Measurements from ENCODE around the gene MET.
"Not testable (repeated sequence)": the region's sequence is repeated elsewhere in the genome, so short reads cannot be mapped to it uniquely, and the experiment has no call there.

Gene MET

DNA sequence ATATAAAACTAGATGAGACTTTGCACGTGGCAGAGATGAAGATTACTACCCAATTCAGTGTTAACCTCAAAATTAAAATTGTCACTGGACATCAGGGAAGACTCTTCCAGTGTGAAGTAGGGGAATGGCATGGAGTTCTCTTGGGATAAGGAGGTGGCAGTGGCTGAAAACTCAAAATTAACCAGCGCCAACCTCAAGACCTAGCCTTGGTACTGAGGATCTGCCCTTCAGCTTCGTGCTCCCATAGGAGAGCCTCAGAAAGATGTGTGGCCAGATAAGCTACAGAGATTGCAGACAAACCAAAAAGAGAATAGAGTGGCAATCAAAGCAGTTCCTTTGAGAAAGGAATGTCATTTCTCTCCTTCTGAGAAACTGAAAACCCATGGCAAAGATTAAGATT lies 143.0 kb downstream of the MET start:
- no peak for DNase-seq

DNA sequence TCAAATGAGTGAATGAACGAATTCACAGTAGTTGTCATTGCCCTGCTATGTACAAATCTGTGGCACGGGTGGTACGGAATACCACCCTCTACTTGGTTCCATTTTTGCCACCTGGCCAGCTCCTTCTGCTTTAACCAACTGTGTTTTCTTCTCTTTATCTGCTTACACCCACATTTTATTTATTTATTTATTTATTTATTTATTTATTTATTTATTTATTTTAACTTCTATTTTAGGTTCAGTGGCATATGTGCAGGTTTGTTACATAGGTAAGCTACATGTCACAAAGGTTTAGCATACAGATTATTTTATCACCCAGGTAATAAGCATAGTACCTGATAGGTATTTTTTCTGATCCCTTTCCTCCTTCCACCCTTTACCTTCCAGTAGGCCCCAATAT lies 148.2 kb downstream of the MET start:
- no peak for DNase-seq

DNA sequence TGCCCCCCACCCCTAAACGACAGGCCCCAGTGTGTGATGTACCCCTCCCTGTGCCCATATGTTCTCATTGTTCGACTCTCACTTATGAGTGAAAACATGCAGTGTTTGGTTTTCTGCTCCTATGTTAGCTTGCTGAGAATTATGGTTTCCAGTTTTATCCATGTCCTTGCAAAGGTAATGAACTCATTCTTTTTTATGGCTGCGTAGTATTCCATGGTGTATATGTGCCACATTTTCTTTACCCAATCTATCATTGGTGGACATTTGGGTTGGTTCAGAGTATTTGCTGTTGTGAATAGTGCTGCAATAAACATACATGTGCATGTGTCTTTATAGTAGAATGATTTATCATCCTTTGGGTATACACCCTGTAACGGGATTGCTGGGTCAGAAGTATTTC lies 149.7 kb downstream of the MET start:
- not testable (repeated sequence) for DNase-seq

DNA sequence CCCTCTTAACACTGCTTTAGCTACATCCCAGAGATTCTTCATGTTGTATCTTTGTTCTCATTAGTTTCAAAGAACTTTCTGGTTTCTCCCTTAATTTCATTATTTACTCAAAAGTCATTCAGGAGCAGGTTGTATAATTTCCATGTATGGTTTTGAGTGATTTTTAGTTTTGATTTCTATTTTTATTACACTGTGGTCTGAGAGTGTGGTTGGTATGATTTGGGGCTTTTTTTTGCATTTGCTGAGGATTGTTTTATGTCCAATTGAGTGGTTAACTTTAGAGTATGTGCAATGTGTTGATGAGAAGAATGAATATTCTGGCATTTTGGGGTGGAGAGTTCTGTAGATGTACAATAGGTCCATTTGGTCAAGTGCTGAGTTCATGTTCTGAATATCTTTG lies 152.5 kb downstream of the MET start:
- DNase-seq = no peak

DNA sequence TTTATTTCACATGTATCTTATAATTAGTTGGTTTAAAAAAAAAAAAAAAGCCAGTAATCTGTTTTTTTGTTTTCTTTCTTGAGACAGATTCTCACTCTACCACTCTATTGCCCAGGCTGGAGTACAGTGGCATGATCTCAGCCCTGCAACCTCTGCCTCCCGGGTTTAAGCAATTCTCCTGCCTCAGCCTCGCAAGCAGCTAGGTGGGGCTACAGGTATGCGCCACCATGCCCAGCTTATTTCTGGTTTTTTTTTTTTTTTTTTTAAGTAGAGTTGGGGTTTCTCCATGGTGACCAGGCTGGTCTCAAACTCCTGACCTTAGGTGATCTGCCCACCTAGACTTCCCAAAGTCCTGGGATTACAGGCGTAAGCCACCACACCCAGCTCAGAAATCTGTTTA lies 156.3 kb downstream of the MET start:
- DNase-seq = no peak

DNA sequence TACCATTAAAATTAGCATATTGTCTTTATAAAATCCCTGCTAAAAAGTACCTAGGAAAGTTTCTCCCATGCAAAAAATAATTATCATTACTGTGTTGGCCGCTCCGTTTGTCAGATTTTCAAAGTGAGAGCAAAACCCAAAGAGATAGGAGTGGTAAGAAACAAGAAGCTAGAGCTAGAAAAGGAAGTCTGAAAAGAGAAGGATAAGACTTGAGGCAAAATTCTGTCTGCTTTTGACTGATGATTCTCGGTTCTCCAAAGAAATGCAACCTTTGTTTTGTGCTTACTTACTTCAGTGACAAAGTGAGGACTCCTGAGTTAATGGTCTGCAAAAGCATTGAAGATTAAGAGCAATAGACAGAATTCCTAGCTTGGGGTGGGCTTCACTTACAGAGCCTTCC lies 157.0 kb downstream of the MET start:
- no peak for DNase-seq

DNA sequence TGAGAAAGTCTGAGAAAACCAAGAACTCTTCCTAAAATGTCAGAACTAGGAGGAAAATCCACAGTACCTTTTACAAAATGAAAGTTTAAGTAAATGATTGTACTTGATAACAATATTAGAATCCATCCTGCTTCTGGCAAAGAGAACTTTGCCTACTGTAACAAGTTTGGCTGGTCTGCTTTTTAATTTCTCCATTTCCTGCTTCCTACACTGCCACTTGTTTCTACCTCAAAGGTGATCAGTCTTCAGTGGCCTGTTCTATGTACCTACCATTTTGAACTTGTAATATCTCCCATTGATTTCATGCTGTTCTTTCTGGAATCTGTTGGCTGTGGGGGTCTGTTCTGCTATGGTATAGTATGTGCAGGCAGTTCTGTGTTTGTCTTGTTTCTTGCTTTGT lies 157.5 kb downstream of the MET start:
- DNase-seq = no peak

DNA sequence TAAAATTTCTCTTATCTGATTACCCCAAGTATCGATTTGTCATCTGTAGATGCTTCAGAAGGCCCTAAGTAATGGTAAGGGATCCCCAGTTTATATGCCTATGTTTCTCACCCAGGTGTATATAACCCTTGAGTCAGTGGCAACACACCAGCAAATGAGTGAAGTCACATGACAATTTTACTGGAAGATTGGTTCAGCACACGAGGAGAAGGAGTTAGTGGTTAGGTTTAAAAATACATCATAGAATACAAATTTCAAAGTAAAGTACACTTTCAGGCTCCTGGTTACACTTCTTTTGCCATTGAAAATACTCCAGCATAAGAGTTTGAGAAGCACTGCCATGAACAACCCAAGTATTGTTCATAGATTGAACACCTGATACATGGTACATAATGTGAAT lies 160.7 kb downstream of the MET start:
- DNase-seq = no peak

DNA sequence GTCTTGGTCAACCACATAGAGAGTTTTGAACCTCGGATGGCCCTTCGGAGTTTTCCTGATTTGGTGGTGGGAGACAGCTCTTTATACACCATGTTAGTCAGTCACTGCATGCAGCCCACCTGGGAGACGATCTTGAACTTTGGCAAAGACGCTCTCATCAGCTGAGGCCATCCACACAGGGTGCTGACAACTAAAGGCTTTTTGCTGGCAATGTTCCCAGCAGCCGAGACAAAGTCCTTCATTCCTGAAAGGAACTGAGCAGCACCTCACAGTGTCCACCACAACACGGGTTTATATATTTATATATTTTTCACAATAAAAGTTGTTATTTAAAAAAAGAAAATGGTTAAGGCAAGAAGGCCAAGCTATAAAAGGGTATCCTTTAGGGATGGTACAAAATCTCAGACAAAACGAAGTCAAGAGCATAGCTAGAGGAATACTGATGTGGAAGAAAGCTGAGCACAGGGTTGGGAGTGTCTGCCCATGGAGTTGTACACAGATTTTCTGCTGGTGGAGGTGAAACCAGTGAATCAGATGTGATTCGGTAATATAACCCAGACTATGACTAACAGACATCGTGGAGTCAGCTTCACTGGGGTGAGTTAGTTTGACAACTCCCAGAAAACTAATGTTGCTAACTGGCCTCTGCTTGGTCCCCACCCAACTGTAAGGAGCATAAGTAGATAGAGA lies 163.0 kb downstream of the MET start:
- DNase-seq = no peak

DNA sequence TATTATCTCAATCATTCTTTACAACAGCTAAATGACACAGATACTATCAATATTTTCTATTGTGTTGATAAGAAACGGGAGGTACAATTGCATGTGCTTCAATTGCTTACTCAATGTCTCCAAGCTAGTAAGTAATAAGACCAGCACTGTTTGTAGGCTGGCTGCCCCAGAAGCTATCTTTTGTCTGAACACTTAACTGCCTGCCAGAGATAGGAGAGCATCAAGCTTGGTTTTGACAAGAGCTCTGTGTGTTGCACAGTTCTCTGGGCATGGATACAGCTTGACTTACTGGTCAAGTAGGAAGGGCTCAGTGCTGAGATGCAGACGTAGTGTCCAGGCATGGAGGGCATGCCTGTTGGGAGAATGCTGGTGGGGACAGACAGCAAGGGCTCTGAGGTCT lies 164.1 kb downstream of the MET start:
- no peak for DNase-seq

DNA sequence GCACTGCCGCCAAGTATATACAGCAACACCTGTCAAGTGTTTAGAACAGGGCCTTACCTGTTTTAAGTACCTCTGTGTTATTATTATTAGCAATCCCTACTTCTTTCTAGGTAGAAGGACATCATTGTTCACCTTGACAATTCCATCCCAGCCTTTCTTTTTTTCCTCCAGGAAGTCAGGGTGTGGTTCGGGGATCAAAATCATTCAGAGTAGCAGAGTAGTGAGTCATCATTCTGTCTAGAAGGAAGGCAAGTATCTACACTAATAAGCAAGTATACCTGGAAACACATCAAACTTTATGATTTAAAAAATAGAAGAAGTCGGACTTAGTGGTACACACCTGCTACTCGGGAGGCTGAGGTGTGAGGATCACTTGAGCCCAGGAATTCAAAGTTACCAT lies 164.9 kb downstream of the MET start:
- no peak for DNase-seq

DNA sequence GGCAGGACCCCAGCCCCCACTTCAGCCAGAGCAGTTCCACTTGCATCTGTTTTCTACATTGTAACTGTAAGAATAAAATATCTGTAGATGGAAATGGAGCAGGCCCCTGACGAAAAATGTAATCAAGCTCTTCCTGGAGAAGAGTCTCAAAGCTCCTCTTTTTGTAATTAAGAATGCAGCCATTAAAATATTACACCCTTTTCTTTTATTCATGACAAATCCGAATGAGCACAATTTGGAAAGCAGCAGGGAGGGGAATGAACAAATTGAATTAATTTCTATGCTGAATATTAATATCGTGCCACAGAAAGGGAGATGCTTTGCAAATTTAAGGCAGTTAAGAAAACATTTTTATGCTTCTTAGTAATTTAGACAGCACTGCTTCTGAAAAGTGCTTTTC lies 165.6 kb downstream of the MET start:
- DNase-seq = no peak

DNA sequence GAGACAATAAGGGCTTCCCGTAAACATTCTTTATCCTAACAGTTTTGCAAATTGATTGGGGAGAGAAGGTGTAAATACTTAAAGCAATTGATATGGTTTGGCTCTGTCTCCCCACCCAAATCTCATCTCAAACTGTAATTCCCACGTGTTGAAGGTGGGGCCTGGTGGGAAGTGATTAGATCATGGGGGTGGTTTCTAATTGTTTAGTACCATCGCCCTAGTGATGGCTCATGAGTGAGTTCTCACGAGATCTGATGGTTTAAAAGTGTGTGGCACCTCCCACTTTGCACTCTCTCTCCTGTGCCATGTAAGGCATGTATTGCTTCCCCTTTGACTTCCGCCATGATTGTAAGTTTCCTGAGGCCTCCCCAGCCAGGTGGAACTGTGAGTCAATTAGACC lies 168.3 kb downstream of the MET start:
- DNase-seq = no peak

DNA sequence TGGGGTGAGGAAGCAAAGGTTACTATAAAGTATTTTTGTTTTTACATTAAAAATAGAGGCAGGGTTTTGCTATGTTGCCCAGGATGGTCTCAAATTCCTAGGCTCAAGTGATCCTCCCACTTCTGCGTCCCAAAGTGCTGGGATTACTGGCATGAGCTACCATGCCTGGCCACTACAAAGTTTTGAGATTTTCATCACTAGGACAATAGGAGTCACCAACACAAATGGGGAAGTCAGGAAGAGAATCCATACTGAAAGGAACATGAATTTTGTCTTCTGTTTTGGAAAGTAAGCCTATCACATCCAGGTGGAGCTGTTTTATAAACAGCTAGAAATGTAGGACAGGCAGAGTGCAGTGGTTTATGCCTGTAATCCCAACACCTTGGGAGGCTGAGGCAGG lies 170.4 kb downstream of the MET start:
- DNase-seq = no peak

DNA sequence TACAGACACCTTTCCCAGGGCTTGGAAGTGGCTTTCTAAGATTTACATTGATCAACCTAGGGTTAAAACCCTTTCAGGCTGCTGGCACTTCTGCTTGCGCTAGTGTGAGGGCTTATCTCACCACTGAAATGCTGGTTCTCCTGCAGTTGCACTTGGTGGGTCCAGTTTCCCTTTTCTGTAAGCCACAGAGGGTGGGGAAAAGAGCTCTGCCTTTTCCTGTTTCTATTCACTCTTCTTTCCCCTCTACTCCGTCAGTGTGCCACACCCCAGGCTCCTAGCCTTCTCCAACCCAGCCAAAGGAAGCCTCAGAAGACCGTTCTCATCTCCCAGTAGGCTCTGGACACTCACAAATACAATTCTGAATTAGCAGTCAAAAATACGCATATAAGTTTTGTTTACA lies 171.4 kb downstream of the MET start:
- DNase-seq = no peak
